Medulla oblongata (tissue), 1 donor: Measurements from ENCODE around the gene RFPL4A.
"Not testable (repeated sequence)": the region's sequence is repeated elsewhere in the genome, so short reads cannot be mapped to it uniquely, and the experiment has no call there.

ENCODE experiments used
- DNase-seq: peaks from one replicate; pipeline ENCODE4 v3.0.0-alpha.2; 2015; ENCODE audit errors: extremely low spot score

Gene RFPL4A

DNA sequence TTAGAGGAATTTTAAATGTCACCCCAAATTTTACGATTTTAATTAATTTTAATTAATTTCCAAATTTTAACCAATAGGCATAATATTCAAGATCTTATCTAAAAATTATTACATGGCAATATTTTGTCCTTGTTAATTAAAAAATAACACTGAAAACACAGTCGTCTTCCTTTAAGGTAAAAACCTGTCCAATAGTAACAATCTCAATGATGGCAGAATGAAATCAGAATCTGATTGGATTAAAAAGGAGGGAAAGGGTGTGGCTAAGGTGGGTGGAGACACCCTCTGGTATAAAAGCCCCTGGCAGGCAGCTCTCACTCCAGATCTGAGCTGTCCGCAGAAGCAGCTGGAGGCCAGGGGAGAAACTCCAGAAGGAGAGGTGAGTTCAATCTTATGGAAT, at the start of gene RFPL4A:
RFPL4A (plus strand) TSS at position 301 of the 400 bp plus-strand sequence. CDS start 2,704 bp downstream, outside the sequence.
- DNase-seq = not testable (repeated sequence)

DNA sequence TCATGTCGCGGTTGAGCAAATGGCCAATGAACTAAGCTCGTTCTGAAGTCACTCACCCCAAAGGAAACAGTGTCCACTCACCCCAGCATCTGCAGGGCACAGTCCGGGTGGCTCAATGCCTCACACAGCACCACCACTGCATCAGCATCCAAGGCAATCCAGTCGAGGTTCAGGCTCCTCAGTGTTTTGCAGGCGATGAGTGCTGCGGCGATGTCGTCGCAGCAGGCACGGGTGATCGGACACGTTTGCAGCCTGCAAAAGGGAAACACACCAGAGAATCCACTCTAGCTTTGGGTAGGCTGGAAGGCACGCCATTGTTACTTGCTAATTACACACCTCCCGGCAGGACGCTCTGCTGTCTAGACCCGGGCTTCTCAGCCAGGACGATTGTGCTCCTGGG, 47.2 kb upstream of the RFPL4A start:
- no peak for DNase-seq

DNA sequence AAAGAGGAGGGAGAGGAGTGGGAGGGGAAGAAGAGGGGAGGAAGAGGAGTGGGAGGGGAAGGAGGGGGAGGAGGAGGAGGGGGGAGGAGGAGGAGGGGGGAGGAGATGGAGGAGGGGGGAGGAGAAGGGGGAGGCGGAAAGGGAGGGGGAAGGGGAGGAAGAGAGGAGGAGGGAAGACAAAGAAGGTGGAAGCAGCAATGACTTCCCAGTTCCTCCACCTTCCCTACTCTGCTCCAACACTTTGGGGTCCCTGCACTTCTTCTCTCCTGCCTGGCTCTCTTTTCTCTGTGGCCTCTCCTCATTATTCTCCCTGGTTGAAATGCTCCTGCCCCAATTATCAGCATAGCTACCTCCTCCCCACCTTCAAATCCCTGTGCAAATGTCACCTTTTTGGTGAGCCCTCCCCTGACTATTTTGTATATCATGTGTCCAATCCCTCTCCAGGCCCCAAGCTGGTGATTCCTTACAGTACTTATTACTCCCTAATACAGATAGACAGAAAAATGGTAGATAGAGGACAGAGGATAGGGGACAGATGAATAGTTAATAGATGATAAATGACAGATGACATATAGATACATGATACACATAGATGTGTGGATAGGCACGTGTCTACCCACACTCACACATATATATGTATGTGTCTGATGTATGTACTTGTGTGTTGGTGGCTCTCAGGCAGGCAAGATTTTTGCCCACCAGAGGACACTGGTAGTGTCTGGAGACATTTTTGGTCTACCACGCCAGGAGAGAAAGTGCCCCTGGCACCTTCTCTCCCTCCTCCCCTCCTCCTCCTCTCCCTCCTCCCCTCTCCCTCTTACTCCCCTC, 45.9 kb upstream of the RFPL4A start:
- no peak for DNase-seq

DNA sequence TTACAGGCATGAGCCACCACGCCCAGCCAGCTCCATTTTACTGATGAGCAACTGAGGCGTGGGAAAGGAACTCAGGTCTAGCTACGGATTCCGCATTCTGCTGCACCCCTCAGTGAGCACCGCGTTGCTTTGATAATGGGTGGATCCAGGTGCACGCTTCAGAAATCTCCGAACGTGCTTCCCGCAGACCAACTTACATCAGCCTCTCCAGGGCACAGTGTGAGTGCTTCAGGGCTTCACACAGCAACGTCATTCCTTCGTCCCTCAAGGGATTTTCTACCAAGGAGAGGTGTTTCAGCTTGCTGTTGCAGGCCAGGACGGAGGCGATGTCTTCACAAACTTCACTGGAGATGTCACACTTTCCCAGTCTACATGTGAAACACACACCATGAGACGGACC, 42.4 kb upstream of the RFPL4A start:
- no peak for DNase-seq

- no peak for DNase-seq
Measured at GRCh38 chr19:55717251-55717650, 41.6 kb upstream of the RFPL4A start.

DNA sequence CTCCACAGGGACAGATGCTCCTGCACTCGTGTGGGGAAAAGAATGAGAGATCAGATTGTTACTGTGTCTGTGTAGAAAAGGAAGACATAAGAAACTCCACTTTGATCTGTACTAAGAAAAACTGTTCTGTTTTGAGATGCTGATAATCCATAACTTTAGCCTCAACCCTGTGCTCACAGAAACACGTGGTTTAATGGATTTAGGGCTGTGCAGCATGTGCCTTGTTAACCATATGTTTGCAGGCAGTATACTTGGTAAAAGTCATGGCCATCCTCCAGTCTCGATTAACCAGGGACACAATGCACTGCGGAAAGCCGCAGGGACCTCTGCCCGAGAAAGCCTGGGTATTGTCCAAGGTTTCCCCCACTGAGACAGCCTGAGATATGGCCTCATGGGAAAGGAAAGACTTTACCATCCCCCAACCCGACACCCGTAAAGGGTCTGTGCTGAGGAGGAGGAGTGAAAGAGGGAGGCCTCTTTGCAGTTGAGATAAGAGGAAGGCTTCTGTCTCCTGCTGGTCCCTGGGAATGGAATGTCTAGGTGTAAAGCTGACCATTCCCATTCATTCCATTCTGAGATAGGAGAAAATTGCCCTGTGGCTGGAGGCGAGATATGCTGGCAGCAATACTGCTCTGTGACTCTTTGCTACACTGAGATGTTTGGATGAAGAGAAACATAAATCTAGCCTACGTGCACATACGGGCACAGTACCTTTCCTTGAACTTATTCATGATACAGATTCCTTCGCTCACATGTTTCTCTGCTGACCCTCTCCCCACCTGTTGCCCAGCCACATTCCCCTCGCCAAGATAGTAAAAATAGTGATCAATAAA, 40.8 kb upstream of the RFPL4A start:
- not testable (repeated sequence) for DNase-seq

DNA sequence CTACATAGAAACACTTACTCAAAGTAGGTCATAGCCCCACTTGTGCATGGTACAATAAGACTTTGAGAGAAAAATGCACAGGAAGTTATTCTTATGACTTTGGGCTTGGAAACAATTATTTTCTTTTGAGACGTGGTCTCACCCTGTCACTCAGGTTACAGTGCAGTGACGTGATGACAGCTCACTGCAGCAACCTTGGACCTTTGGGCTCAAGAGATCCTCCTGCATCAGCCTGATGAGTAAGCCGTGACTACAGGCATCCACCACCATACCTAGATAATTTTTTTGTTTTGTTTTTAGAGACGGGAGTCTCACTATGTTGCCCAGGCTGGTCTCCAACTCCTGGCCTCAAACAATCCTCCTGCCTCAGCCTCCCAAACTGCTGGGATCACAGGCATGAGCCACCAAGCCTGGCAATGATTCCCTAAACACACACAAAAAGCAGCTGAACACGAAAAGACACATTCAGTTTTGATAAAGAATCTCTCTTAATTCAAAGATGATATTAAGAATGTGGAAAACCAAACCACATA, 38.6 kb upstream of the RFPL4A start:
- DNase-seq = no peak

DNA sequence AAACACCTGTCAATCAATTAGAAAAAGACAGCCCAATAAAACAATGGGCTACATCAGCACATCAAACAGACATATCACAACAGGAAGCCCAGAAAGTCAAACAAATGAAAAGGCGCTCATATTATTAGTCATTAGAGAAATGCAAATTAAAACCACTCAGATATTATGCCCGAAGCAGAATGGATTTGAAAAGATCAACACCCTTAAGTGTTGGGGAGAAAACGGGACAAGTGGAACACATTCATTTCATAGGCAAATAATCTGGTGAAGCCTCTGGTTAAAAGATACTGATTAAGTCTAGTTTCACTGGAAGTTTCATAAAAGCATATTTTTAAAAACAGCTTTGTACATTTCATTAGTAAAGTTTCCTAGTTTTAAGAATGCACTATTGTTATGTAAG, 38.1 kb upstream of the RFPL4A start:
- no peak for DNase-seq

GRCh38 chr19:55723491-55723890, 35.4 kb upstream of the RFPL4A start:
- no peak for DNase-seq

DNA sequence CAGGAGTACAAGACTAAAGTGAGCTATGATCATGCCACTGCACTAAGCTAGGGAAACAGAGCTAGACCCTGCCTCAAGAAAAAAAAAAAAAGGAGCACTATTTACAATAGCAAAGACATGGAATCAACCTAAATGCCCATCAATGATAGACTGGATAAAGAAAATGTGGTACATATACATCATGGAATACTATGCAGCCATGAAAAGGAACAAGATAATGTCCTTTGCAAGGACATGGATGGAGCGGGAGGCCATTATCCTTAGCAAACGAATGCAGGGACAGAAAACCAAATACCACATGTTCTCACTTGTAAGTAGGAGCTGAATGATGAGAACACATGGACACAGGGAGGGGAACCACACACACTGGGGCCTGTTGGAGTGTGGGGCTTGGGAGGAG, 28.5 kb upstream of the RFPL4A start:
- DNase-seq = not testable (repeated sequence)

DNA sequence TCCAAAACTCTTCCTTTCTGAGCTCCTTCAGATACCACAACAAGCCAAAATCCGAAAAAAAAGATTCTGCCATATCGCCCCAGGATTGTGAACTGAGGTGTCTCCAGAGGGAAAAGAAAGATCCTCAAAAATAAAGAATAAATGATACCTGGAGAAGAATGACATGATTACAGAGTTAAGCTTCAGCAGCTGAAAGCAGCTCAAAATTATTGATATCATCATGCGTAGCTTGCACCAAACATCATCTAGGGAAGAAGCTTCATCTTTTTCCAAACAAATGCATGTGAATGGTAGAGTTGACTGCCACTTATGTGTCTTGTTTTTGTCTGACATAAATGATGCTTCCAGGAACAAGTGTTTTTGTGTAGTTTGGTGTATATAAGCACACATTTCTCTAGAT, 20.6 kb upstream of the RFPL4A start, which contains the start of gene NLRP9:
NLRP9 (minus strand) TSS at position 101 of the 400 bp plus-strand sequence; CDS start at position 73, 28 bp downstream.
- no peak for DNase-seq

DNA sequence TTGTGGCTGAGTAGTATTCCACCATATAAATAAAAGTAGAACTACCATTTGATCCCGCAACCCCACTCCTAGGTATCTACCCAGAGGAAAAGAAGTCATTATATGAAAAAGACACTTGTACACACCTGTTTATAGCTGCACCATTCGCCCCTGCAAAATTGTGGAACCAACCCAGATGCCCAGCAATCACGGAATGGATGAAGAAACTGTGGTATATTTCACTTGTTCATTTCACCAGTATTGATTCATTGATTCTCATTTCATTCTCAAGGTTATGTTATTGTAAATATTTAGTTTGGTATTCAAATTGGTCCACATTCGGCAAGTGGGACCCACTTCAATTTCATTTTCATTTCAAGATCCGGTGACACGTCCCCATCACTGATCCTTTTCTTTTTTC, 8.2 kb upstream of the RFPL4A start:
- no peak for DNase-seq

DNA sequence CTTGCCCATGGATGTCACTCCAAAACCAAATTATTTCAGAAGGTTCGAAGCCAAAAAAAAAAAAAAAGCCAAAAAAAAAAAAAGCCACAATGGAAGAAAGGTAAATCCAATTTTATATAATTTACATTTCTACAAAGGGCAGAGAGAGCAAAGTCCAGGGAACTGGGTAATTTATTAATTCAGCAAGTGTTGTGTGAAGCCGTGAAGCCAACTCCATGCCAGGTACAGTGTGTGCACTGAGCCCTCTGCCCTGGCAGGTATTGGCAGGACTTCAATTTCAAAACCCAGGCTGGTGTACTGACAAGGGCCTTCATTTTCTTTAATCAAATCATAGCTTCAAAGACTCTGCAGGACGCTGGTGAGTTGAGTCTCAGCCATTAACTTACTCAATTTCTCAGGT, 5.5 kb upstream of the RFPL4A start:
- no peak for DNase-seq

GRCh38 chr19:55756808-55757207, 2.1 kb upstream of the RFPL4A start:
- DNase-seq = not testable (repeated sequence)

- DNase-seq = no peak
Measured at GRCh38 chr19:55766466-55766865, 7.6 kb downstream of the RFPL4A start.

DNA sequence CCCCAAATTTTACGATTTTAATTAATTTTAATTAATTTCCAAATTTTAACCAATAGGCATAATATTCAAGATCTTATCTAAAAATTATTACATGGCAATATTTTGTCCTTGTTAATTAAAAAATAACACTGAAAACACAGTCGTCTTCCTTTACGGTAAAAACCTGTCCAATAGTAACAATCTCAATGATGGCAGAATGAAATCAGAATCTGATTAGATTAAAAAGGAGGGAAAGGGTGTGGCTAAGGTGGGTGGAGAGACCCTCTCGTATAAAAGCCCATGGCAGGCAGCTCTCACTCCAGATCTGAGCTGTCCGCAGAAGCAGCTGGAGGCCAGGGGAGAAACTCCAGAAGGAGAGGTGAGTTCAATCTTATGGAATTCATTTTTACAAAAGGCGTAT, 9.9 kb downstream of the RFPL4A start, which contains the start of gene RFPL4AL1:
RFPL4AL1 (plus strand) TSS at position 301 of the 400 bp plus-strand sequence. CDS start 2,687 bp downstream, outside the sequence.
- DNase-seq = not testable (repeated sequence)

DNA sequence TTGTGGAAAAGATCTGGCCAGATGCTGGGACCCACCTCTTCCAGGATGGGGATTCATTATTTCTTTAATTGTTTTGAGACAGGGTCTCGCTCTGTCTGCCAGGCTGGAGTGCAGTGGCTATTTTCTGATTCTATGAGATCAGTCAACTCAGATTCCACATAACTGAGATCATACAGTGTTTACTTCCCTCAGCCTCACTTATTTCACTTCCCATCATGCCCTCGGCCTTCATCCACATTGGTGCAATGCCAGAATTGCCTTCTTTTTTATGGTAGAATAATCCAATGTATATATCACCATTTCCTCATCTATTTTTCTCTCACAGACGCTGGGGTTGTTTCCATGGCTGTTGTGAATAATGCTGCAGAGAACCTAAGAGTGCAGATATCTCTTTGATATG, 10.7 kb downstream of the RFPL4A start:
- DNase-seq = not testable (repeated sequence)

- DNase-seq = no peak
Measured at GRCh38 chr19:55777528-55777927, 18.6 kb downstream of the RFPL4A start.

DNA sequence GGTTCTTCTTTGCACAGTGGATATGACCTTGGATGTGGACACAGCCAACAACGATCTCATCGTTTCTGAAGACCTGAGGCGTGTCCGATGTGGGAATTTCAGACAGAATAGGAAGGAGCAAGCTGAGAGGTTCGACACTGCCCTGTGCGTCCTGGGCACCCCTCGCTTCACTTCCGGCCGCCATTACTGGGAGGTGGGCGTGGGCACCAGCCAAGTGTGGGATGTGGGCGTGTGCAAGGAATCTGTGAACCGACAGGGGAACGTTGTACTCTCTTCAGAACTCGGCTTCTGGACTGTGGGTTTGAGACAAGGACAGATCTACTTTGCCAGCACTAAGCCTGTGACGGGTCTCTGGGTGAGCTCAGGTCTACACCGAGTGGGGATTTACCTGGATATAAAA, 19.4 kb downstream of the RFPL4A start:
- DNase-seq = no peak

DNA sequence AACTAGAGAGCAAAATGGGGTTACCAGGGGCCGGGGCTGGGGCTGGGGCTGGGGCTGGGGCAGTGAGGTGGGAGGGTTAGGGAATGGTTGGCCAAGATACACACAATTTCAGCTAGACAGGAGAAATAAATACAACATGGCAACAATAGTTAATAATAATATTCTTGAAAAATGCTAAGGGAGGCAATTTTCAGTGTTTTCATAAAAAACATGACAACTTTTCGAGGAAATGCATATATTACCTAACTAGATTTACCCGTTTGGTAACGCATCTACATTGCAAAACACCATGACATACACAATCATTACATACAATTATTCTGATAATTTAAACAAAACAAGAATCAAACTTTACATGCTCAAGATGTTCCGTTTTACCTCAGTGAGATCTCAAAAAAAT, 22.2 kb downstream of the RFPL4A start:
- DNase-seq = no peak

GRCh38 chr19:55795021-55795420, 36.1 kb downstream of the RFPL4A start:
- DNase-seq = no peak

GRCh38 chr19:55801416-55801815, 42.5 kb downstream of the RFPL4A start:
- DNase-seq = no peak
